B cell (primary cell): ENCODE measurements around the gene ZNF565. TPM values are rescaled to one million over a fixed set of nuclear protein-coding genes. Genes with fewer than 3 reads are reported as not detected.

Experiments used
- ATAC-seq: fragments of 200-7000 bp; cut with Tn5 transposase; one replicate; pipeline ENCODE4 v1.10.0; 2021; ENCODE audit warnings: low read depth, mild to moderate bottlenecking, moderate number of reproducible peaks, moderate library complexity
- CTCF ChIA-PET: fragments of 350-600 bp; sonication (Branson Sonifier 250); formaldehyde crosslinking; loops from one replicate; lab custom pipeline; 2021; ENCODE audit warnings: antibody characterized with exemption, inconsistent platforms; lab: Charles Lee
- POLR2A ChIA-PET: fragments of 350-600 bp; sonication (Branson Sonifier 250); formaldehyde crosslinking; loops from one replicate; lab custom pipeline; 2021; ENCODE audit warnings: antibody characterized with exemption; lab: Charles Lee
- DNase-seq: peaks from one replicate; pipeline ENCODE4 v3.0.0; 2013
- H2AFZ ChIP-seq: 2 replicates; pipeline ENCODE4 v1.6.1; 2012; ENCODE audit warnings: mild to moderate bottlenecking, low read depth, low read length; ENCODE audit not compliant: insufficient read depth, poor library complexity, severe bottlenecking
- H3K27ac ChIP-seq, 2 donors: 1 replicate in 1 of 2; 2 replicates in 1 of 2; pipeline ENCODE4 v1.5.1; 2012 to 2013; ENCODE audit warnings: low read length in 2 of 2, mild to moderate bottlenecking in 2 of 2, moderate library complexity in 1 of 2
- H3K27me3 ChIP-seq, 4 experiments: fragments of 200-600 bp in 1 of 4; sonication (generic) in 1 of 4; replicated peaks in 1 of 4; 1 replicate in 2 of 4; 2 replicates in 2 of 4; pipeline versions ENCODE4 v1.6.1 to v1.7.0; 2013 to 2016; ENCODE audit warnings: low read length in 3 of 4, mild to moderate bottlenecking in 2 of 4, mixed read lengths in 1 of 4, moderate library complexity in 1 of 4; ENCODE audit not compliant: insufficient read depth in 4 of 4, control insufficient read depth in 3 of 4; ENCODE audit errors: control extremely low read depth in 1 of 4
- H3K36me3 ChIP-seq, 2 experiments: replicated peaks in 1 of 2; 1 replicate in 1 of 2; 2 replicates in 1 of 2; pipeline versions ENCODE4 v1.6.1 to v1.7.1; 2013; ENCODE audit warnings: low read length in 1 of 2; ENCODE audit not compliant: insufficient read depth in 2 of 2, control insufficient read depth in 1 of 2; ENCODE audit errors: control extremely low read depth in 1 of 2, extremely low read depth in 1 of 2
- H3K4me1 ChIP-seq, 2 donors: fragments of 200-600 bp in 1 of 2; sonication (generic) in 1 of 2; 1 replicate in 1 of 2; 2 replicates in 1 of 2; pipeline versions ENCODE4 v1.5.1 to v1.6.1; 2013 to 2017; ENCODE audit warnings: low read length in 2 of 2; ENCODE audit not compliant: control insufficient read depth in 2 of 2, insufficient read depth in 2 of 2
- H3K4me2 ChIP-seq: replicated peaks from 2 replicates; pipeline ENCODE3; 2012; ENCODE audit warnings: mild to moderate bottlenecking, low read depth, low read length; ENCODE audit not compliant: poor library complexity, severe bottlenecking
- H3K4me3 ChIP-seq, 5 experiments: fragments of 200-600 bp in 1 of 5; sonication (generic) in 1 of 5; 1 replicate in 3 of 5; 2 replicates in 2 of 5; pipeline versions ENCODE4 v1.5.1 to v1.7.0; 2011 to 2016; ENCODE audit warnings: low read length in 4 of 5, mild to moderate bottlenecking in 4 of 5, low read depth in 2 of 5, control low read depth in 1 of 5, moderate library complexity in 1 of 5; ENCODE audit not compliant: insufficient read depth in 1 of 5; ENCODE audit errors: control extremely low read depth in 1 of 5, extremely low read depth in 1 of 5
- H3K79me2 ChIP-seq: fragments of 200-600 bp; sonication (generic); one replicate; pipeline ENCODE4 v1.6.0; 2016; ENCODE audit warnings: low read length; ENCODE audit not compliant: control insufficient read depth, insufficient read depth
- H3K9ac ChIP-seq: fragments of 200-600 bp; sonication (generic); 2 replicates; pipeline ENCODE4 v1.6.1; 2017; ENCODE audit warnings: mild to moderate bottlenecking, low read length, moderate library complexity
- H3K9me3 ChIP-seq, 3 donors: one replicate each; pipeline versions ENCODE4 v1.6.1 to v1.7.1; 2013; ENCODE audit warnings: low read length in 2 of 3; ENCODE audit not compliant: control insufficient read depth in 2 of 3, insufficient read depth in 1 of 3; ENCODE audit errors: control extremely low read depth in 1 of 3
- H4K20me1 ChIP-seq: 2 replicates; pipeline ENCODE4 v1.6.0; 2012; ENCODE audit warnings: mild to moderate bottlenecking, low read length; ENCODE audit not compliant: insufficient read depth, control insufficient read depth, poor library complexity, severe bottlenecking
- H3K27ac Mint-ChIP-seq: one replicate; pipeline ENCODE4 v1.8.0; 2021; ENCODE audit warnings: mixed read lengths
- H3K27me3 Mint-ChIP-seq: one replicate; pipeline ENCODE4 v1.8.0; 2021; ENCODE audit warnings: mixed read lengths
- H3K4me1 Mint-ChIP-seq: one replicate; pipeline ENCODE4 v1.8.0; 2021; ENCODE audit warnings: mixed read lengths
- H3K4me3 Mint-ChIP-seq: one replicate; pipeline ENCODE4 v1.8.0; 2021; ENCODE audit warnings: mixed read lengths
- H3K9me3 Mint-ChIP-seq: one replicate; pipeline ENCODE4 v1.8.0; 2022; ENCODE audit warnings: mixed read lengths; ENCODE audit not compliant: insufficient read depth
- EZH2 ChIP-seq: IDR thresholded peaks from 2 replicates; pipeline ENCODE4 v1.6.1; 2012; ENCODE audit warnings: borderline replicate concordance, low read depth, mild to moderate bottlenecking, moderate library complexity, low read length; ENCODE audit not compliant: insufficient read depth, poor library complexity, severe bottlenecking
- WGBS: methylation state at CpG from one replicate; pipeline ENCODE4 v1.1.5; 2013; ENCODE audit warnings: missing lambda C conversion rate; ENCODE audit not compliant: insufficient coverage; 5-methylcytosine and 5-hydroxymethylcytosine counted together
- intact Hi-C: fragments of 100-400 bp; cut with micrococcal nuclease; formaldehyde crosslinking; loops from one replicate; pipeline ENCODE4 v1.10.0; 2022
- polyA plus RNA-seq: library from polyadenylated mRNA; depleted of rRNA; stranded (reverse); fragments of >200 nt; gene quantifications from 2 replicates; pipeline ENCODE4 v1.2.3, GENCODE V29; 2012
- total RNA-seq, 2 donors: library from RNA; stranded (reverse); fragments of 120-200 nt in 1 of 2; gene quantifications; 1 replicate in 1 of 2; 2 replicates in 1 of 2; pipeline versions ENCODE4 v1.2.3 to v1.2.4, GENCODE V29; 2013 to 2022
- TF ChIP-seq, protein P1 (sequence below): fragments of 200-600 bp; IDR thresholded peaks from one replicate; pipeline ENCODE4 v1.8.0; 2022; ENCODE audit warnings: antibody characterized with exemption, mild to moderate bottlenecking

The ZNF565 gene
- total and polyA plus RNA-seq, 2 donors (not counting 1 experiment from before 2014, with no cell fraction given): 2.9 to 5.2 TPM

DNA sequence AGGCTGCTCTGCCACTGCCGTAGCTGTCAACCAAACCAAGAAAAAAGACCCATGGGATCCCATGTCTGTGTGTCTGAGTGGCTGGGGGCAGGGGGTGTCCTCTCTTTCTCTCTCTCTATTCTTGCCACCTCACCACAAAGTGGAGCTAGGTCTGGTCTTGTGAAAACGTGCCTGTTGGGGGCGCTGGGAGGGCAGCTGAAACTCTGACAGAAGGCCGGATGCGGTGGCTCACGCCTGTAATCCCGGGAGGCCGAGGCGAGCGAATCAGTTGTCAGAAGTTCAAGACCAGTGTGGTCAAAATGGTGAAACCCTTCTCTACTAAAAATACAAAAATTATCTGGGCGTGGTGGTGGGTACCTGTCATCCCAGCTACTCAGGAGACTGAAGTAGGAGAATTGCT, 29.6 kb upstream of the ZNF565 start:
- Histone ChIP-seq H3K4me3 (no peak overlapping the region), H2AFZ (no peak overlapping the region), H3K4me2 (no peak overlapping the region), H3K79me2 (no peaks in the 10 kb centered on the region), H3K9me3 (peaks cover 1 to 59% (median 17%) of the 10 kb centered on the region in 3 donors), H3K9ac (no peak overlapping the region), H4K20me1 (no peaks in the 10 kb centered on the region), H3K36me3 (peaks cover 0 to 2% of the 10 kb centered on the region in 2 experiments), H3K27ac (no peak overlapping the region), H3K4me1 (peaks cover 0 to 6% of the 10 kb centered on the region in 2 donors), H3K27me3 (peaks cover 0 to 4% (median 2%) of the 10 kb centered on the region in 4 experiments)
- WGBS: 79% methylated on average over 6 of the region's 11 CpGs
- Mint-ChIP-seq H3K4me1 (peaks cover 4% of the 10 kb centered on the region), H3K27ac (no peak overlapping the region), H3K9me3 (peaks cover 12% of the 10 kb centered on the region), H3K4me3 (no peak overlapping the region), H3K27me3 (peaks cover 4% of the 10 kb centered on the region)
- ATAC-seq (no peak), DNase-seq (no peak)
- ChIA-PET CTCF (no interaction called here), POLR2A (no interaction called here)
- intact Hi-C loops: no loop called here
- no peak for TF ChIP-seq EZH2

DNA sequence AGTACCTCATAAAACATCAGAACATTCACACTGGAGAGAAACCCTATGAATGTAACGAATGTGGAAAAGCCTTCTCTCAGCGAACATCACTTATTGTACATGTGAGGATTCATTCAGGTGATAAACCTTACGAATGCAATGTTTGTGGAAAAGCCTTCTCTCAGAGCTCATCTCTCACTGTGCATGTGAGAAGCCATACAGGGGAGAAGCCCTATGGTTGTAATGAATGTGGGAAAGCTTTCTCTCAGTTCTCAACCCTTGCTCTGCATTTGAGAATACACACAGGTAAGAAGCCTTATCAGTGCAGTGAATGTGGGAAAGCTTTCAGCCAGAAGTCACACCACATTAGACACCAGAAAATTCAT, 22.5 kb upstream of the ZNF565 start:
- Mint-ChIP-seq H3K4me1 (no peaks in the 10 kb centered on the region), H3K9me3 (peaks cover 17% of the 10 kb centered on the region), H3K27ac (no peak overlapping the region), H3K4me3 (no peak overlapping the region), H3K27me3 (no peaks in the 10 kb centered on the region)
- Histone ChIP-seq H3K27me3 (no peaks in the 10 kb centered on the region), H3K36me3 (peaks cover 29 to 45% of the 10 kb centered on the region in 2 experiments), H3K79me2 (peaks cover 5% of the 10 kb centered on the region), H3K4me1 (no peaks in the 10 kb centered on the region), H3K9ac (no peak overlapping the region), H3K4me2 (no peak overlapping the region), H3K4me3 (no peak overlapping the region), H3K9me3 (peaks cover 22 to 43% (median 38%) of the 10 kb centered on the region in 3 donors), H2AFZ (no peak overlapping the region), H3K27ac (no peak overlapping the region), H4K20me1 (peaks cover 7% of the 10 kb centered on the region)
- TF ChIP-seq, protein P1, sequence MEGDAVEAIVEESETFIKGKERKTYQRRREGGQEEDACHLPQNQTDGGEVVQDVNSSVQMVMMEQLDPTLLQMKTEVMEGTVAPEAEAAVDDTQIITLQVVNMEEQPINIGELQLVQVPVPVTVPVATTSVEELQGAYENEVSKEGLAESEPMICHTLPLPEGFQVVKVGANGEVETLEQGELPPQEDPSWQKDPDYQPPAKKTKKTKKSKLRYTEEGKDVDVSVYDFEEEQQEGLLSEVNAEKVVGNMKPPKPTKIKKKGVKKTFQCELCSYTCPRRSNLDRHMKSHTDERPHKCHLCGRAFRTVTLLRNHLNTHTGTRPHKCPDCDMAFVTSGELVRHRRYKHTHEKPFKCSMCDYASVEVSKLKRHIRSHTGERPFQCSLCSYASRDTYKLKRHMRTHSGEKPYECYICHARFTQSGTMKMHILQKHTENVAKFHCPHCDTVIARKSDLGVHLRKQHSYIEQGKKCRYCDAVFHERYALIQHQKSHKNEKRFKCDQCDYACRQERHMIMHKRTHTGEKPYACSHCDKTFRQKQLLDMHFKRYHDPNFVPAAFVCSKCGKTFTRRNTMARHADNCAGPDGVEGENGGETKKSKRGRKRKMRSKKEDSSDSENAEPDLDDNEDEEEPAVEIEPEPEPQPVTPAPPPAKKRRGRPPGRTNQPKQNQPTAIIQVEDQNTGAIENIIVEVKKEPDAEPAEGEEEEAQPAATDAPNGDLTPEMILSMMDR: no peak
- TF ChIP-seq EZH2: no peak
- ATAC-seq: no peak
- no peak for DNase-seq
- POLR2A ChIA-PET: no interaction called here
- CTCF ChIA-PET: no interaction called here
- intact Hi-C loops: no loop called here
- WGBS: no CpG with 5 or more reads among the region's 3 CpGs
